ENCODE measurements around the gene PTGFRN.
"Not testable (repeated sequence)": the region's sequence is repeated elsewhere in the genome, so short reads cannot be mapped to it uniquely, and the experiment has no call there.

PTGFRN gene

DNA sequence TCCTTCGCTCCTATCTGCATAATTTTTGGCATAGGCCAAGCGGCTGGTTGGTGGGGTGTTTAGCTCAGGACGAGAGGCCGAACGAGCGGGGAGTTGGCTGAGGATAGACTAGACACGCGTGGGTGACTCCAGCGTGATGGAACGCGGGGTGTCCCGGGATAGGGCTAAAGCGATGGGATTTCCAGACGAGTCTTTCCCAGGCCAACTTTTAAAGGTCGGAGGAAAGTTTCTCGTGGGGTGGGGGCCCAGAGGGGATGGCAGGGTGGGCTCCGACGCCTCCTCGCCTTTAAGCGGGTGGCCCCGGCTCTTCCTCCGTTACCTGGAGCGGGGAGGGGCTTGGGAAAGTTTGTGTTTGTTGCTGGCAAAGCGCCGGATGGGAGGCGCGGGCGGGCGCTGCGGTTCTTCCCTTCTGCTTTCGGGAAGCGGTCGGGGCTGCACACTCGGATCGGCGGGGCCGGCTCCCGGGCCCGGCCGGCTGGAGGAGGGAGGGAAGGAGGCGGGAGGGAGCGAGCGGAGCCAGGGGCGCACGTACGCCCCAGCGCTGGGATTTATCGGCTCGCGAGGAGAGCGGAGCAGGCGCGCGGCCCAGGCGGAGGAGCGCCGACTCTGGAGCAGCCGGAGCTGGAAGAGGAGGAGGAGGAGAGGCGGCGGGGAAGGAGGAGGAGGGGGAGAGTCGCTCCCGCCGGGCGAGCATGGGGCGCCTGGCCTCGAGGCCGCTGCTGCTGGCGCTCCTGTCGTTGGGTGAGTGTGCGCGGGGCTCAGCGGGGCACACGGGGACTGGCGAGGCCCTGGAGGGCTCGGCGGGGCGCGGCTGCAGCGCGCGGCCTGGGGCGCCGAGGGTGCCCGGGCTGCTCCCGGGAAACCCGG is at the start of gene PTGFRN:
Gene PTGFRN (plus strand): TSS at position 405 of the 867 bp plus-strand sequence. CDS start 288 bp downstream, at position 693.
- DNase-seq = peak; percentile 20

DNA sequence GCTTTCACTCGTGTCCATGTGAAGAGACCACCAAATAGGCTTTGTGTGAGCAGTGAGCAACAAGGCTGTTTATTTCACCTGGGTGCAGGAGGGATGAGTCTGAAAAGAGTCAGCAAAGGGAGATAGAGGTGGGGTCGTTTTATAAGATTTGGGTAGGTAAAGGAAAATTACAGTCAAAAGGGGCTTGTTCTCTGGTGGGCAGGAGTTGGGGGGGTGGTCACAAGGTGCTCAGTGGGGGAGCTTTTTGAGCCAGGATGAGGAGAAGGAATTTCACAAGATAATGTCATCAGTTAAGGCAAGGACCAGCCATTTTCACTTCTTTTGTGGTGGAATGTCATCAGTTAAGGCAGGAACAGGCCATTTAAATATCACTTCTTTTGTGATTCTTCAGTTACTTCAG is 49.5 kb upstream of the PTGFRN start:
- DNase-seq = not testable (repeated sequence)

- DNase-seq = no peak
Measured at GRCh38 chr1:116861137-116861536, 48.6 kb upstream of the PTGFRN start.

DNA sequence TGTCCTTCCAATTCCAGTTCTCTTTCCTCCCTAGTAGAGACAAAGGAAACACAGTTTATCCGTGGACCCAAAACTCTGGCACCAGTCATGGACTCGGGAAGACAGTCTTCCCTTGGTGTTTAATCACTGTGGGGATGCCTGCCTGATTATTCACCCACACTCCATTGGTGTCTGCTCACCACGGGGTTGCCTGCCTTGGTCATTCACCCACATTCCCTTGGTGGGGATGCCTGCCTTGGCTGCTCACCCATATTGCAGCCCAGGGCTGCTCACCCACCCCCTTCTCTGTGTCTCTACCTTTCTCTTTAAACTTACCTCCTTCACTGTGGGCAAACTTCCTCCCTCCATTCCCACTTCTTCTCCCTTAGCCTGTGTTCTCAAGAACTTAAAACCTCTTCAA is 46.7 kb upstream of the PTGFRN start:
- not testable (repeated sequence) for DNase-seq

DNA sequence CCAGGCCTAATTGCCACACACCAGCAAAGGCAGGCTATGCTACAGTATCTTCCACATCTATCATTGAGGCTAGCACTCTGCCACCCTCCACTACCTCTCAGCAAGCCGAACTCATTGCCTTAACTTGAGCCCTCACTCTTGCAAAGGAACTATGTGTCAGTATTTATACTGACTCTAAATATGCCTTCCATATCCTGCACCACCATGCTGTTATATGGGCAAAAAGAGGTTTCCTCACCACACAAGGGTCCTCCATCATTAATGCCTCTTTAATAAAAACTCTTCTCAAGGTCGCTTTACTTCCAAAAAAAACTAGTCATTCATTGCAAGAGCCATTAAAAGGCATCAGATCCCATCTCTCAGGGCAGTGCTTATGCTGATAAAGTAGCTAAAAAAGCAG is 43.2 kb upstream of the PTGFRN start:
- DNase-seq = not testable (repeated sequence)

GRCh38 chr1:116868385-116868784 is 41.3 kb upstream of the PTGFRN start:
- no peak for DNase-seq

DNA sequence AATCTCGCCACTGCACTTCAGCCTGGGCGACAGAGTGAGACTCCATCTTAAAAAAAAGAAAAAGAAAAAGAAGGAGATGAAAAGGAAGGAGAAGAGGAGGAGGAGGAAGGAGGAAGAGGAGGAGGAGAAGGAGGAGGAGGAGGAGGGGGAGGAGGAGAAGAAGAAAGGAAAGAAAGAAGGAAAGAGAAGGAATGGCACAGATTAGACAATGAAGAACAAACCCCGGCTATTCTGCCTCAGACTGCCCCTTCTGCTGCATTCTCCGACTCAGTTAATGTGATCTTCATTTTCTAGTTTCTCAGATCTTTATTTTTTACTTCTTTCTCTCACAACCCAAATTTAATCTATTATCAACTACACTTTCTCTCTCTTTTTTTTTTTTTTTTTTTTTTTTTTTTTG is 40.1 kb upstream of the PTGFRN start:
- no peak for DNase-seq

GRCh38 chr1:116870300-116870699 is 39.4 kb upstream of the PTGFRN start:
- DNase-seq = no peak

DNA sequence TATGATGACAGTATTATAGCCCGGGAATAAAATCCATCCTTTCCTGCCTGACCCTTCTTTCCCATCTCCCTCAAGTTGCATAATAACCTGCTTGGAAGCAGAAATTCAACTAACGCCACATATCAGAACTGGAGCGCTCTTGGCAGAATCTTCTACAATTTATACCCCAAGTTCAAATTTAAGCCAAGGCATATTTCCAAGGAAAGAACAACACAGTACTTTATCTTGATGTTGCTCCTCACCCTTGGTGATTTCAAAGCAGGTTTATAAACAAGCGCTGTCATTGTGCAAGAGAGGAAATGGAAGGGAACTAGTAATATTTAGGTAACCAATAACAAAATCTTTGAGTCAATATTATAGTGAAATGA is 38.0 kb upstream of the PTGFRN start:
- DNase-seq = no peak

DNA sequence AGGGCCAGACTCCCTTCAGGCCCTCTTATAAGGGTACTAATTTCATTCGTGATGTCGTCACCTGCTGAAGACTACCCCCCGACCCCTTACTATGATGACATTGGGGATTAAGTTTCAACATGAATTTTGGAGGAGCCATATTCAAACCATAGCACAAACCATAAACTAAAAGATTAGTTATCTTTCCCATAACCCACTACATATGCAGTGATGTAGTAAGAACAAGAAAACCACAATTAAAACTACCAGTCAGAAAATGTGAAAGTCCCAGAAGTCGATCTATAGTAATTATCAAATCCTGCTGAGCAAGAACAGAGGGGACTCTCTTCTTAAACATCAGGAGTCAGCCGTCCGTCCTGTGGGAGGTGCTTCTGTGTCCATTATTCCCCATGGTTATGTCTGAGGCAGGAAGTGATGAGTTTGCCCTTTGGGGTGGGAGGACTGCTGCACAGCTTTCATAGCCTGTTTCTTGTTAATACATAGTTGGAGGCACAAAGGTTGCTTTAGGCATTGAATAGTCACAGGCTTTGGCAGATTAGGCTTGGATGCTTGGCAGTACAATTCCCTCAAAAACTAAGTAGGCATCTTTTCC is 35.9 kb upstream of the PTGFRN start:
- DNase-seq = no peak

- DNase-seq = no peak
Measured at GRCh38 chr1:116874733-116875249, 34.9 kb upstream of the PTGFRN start.

- no peak for DNase-seq
Measured at GRCh38 chr1:116875391-116875790, 34.3 kb upstream of the PTGFRN start.

- DNase-seq = not testable (repeated sequence)
Measured at GRCh38 chr1:116875946-116876345, 33.8 kb upstream of the PTGFRN start.

GRCh38 chr1:116877141-116877818 is 32.4 kb upstream of the PTGFRN start:
- no peak for DNase-seq

- peak; percentile 96 for DNase-seq
Measured at GRCh38 chr1:116878804-116879477, 30.8 kb upstream of the PTGFRN start.

DNA sequence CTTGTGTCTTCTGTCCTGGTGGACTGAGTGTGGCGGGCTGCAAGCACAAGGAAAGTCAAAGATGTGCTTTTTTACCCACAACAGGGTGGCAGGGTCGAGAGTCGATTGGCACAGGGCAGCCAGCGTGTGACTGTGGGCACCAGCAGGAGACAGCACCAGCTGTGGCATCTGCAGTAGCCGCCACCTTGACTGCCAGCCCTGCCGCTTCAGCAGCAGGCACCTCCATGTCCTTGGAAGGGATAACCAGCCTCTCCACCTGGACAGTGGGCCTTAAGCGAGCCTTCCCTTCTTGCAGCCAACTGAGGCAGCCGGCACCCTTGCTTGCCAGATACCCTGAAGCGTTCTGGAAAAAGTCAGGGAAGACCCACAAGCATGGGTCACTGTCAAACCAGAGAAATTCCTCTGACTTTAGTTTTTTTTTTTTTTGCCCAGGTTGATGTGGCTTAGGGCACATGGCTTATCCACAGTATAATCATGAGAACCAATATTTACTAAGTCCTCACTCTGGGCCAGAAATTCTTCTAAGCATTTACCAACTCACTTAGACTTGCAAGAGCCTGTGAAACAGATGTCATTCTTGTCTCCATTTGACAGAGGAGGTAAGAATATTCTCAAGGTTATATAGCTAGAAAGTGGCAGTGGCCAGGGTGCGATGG is 30.1 kb upstream of the PTGFRN start:
- peak; percentile 59 for DNase-seq

DNA sequence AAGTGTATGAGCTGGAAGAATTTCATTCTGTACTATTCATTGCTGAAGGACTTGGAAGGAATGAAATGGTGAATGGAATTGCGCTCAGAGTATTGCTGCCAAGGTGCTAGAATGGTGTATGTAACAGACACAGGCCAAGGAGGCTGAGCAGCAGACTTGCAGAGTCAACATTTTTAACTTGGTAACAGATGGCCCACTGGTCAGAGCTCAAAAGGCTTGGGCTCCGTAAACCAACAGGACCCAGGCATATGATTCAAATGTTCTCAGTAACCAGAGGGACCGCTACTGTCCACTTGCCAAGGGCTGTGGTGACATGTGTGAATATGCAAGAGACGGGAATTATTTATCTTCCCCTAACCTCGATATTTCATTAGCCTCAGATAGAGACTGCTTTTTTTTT is 28.8 kb upstream of the PTGFRN start:
- peak; percentile 56 for DNase-seq

DNA sequence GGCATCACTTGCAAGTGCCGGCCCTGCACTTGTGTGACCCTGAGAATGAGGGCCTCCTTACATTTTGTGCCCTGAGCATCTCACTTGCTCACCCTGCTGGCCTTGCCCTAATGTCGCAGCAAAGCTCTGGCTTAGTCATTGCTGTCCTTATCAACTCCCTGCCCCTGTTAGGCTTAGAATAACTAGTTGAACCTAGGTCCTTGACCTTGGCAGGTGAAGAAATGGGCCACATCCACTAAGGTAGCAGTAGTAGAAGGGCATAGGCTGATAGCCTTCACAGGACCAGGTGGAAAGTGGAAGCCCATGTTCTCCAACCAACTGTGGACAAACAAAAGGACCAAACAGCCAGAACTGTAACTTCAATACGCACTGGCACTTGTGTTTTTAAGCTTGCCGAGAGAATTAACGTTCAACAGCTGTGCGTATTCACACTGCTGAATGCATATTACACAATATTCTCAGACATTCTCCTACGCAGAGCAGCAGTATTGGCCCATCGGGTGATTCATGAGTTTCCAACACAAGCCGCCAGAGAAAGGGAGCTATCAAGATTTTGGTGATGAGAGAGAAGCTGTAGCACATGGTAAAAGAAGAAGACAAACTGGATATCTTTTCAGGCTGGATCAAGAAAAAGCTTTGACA is 27.7 kb upstream of the PTGFRN start:
- no peak for DNase-seq

DNA sequence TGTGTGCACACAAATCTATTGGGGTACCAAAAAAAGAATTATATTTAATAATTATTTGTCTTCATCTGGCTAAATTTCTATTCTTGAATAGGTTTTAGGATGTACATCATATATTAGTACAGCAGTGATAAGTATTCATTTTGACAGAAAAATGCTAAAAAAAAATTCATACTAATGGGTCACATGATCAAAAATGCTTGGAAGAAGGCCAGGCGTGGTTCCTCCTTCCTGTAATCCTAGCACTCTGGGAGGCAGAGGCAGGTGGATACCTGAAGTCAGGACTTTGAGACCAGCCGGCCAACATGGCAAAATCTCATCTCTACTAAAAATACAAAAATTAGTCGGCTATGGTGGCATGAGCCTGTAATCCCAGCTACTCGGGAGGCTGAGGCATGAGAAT is 26.9 kb upstream of the PTGFRN start:
- no peak for DNase-seq

GRCh38 chr1:116886291-116886878 is 23.3 kb upstream of the PTGFRN start:
- DNase-seq = no peak

DNA sequence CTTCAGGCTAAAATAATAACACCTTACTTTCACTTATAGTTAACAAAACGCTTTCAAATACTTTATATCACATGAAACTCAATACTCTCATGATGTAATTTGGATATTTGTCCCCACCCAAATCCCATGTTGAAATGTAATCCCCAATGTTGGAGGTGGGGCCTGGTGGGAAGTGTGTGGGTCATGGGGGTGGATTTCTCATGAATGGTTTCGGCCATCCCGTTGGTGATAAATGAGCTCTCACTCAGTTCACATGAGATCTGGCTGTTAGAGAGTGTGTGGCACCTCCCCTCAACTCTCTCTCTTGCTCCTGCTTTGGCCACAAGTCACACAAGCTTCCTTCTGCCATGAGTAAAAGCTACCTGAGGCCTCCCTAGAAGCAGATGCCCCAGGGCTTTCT is 22.5 kb upstream of the PTGFRN start:
- DNase-seq = no peak

DNA sequence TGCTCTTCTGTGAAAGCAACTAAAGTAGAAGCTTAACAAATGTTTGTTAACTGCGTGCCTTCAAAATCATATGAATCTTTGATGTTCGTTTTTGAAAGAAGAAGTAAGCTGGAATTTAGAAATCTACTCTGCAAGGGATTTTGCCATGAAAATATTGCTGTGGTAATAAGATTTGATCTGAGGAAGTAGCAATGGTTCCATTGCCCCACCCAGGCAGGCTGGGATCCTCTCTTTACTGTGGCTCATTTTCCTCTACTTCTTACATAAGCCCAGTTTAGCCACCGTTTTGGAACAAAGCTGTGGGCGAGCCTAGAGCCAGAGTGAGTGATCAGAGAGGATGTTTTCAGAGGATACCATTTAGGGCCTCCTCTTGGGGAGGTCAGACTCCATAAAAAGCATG is 20.3 kb upstream of the PTGFRN start:
- DNase-seq = no peak
